ENCODE results near the gene UGP2. TPM values are rescaled to one million over a fixed set of nuclear protein-coding genes. Genes with fewer than 3 reads are reported as not detected.

The UGP2 gene
- total and polyA plus RNA-seq, 2 donors (not counting 1 experiment from before 2014, with no cell fraction given): 19.1 to 68.8 TPM

- intact Hi-C loops (cut with micrococcal nuclease): loop anchor here (10.0 kb wide), 1 partner anchor 788 kb away; no protein-coding TSS in a partner anchor
- H3K4me3 Mint-ChIP-seq: no peak overlapping the region
- Histone ChIP-seq H3K36me3 (replicated peaks in 1 of 2; ENCODE audit: control extremely low read depth in 1 of 2, control insufficient read depth in 1 of 2, extremely low read depth in 1 of 2, insufficient read depth in 2 of 2, low read length in 1 of 2) (peaks cover 8 to 31% of the 10 kb centered on the region in 2 experiments), H3K4me1 (ENCODE audit: control insufficient read depth in 2 of 2, insufficient read depth in 2 of 2, low read length in 2 of 2) (peaks cover 0 to 2% of the 10 kb centered on the region in 2 donors), H3K9ac (ENCODE audit: low read length) (no peak overlapping the region), H2AFZ (ENCODE audit: insufficient read depth, low read depth, low read length, poor library complexity, severe bottlenecking) (no peak overlapping the region), H3K4me2 (replicated peaks; ENCODE audit: low read depth, low read length, poor library complexity, severe bottlenecking) (no peak overlapping the region), H3K4me3 (ENCODE audit: control extremely low read depth in 1 of 5, extremely low read depth in 1 of 5, insufficient read depth in 1 of 5, low read depth in 2 of 5, low read length in 4 of 5) (no peak overlapping the region), H3K79me2 (ENCODE audit: control insufficient read depth, insufficient read depth, low read length) (peaks cover 6% of the 10 kb centered on the region), H3K9me3 (ENCODE audit: control extremely low read depth in 1 of 3, control insufficient read depth in 2 of 3, insufficient read depth in 1 of 3, low read length in 2 of 3) (no peaks in the 10 kb centered on the region), H3K27me3 (replicated peaks in 1 of 4; ENCODE audit: control extremely low read depth in 1 of 4, control insufficient read depth in 3 of 4, insufficient read depth in 4 of 4, low read length in 3 of 4) (no peaks in the 10 kb centered on the region), H4K20me1 (ENCODE audit: control insufficient read depth, insufficient read depth, low read length, poor library complexity, severe bottlenecking) (peaks cover 6% of the 10 kb centered on the region), H3K27ac (ENCODE audit: low read length in 2 of 2) (no peak overlapping the region)
- DNase-seq (no peak), ATAC-seq (ENCODE audit: low read depth) (no peak)
- peaks cover 10% of the 10 kb centered on the region for H3K4me1 Mint-ChIP-seq
- no peaks in the 10 kb centered on the region for H3K9me3 Mint-ChIP-seq (ENCODE audit: insufficient read depth)
- no peak overlapping the region for H3K27ac Mint-ChIP-seq
- WGBS (ENCODE audit: insufficient coverage): no CpG with 5 or more reads among the region's 1 CpG
- ChIA-PET POLR2A (no interaction called here), CTCF (interaction anchor here (1.3 to 8.0 kb wide), 5 partner anchors 13 to 173 kb away, joined by 3 to 178 read pairs (median 34); no protein-coding TSS in a partner anchor)
- TF ChIP-seq EZH2 (IDR thresholded peaks at IDR 0.05; ENCODE audit: borderline replicate concordance, insufficient read depth, low read depth, low read length, poor library complexity, severe bottlenecking): no peak
- TF ChIP-seq, protein P1, sequence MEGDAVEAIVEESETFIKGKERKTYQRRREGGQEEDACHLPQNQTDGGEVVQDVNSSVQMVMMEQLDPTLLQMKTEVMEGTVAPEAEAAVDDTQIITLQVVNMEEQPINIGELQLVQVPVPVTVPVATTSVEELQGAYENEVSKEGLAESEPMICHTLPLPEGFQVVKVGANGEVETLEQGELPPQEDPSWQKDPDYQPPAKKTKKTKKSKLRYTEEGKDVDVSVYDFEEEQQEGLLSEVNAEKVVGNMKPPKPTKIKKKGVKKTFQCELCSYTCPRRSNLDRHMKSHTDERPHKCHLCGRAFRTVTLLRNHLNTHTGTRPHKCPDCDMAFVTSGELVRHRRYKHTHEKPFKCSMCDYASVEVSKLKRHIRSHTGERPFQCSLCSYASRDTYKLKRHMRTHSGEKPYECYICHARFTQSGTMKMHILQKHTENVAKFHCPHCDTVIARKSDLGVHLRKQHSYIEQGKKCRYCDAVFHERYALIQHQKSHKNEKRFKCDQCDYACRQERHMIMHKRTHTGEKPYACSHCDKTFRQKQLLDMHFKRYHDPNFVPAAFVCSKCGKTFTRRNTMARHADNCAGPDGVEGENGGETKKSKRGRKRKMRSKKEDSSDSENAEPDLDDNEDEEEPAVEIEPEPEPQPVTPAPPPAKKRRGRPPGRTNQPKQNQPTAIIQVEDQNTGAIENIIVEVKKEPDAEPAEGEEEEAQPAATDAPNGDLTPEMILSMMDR (IDR thresholded peaks at IDR 0.05): no peak
- H3K27me3 Mint-ChIP-seq: no peaks in the 10 kb centered on the region
Observed at GRCh38 chr2:63862806-63863205, 21.1 kb downstream of the UGP2 start.

DNA sequence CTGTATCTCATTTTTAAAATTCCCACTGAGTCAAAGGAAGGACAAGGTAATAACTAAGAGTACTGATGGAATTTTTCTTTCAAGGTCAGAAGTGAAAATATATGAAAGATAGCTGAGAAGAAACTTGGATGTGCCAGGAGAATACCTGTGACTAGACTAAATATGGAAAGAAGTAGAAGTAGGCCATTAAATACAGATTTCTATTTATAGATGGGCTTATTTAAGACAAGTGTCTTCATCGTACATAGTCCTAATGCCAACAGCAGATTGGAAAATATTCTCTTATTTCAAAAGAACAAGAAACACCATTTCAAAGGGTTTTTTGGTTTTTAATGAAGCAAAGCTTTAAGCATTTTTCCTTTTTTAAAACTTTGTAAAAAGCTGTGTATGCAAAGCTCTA is 22.0 kb downstream of the UGP2 start:
- Mint-ChIP-seq H3K27me3 (no peaks in the 10 kb centered on the region), H3K4me1 (peaks cover 10% of the 10 kb centered on the region), H3K9me3 (ENCODE audit: insufficient read depth) (no peaks in the 10 kb centered on the region), H3K27ac (no peak overlapping the region), H3K4me3 (no peak overlapping the region)
- Histone ChIP-seq H3K27ac (ENCODE audit: low read length in 2 of 2) (no peak overlapping the region), H3K9me3 (ENCODE audit: control extremely low read depth in 1 of 3, control insufficient read depth in 2 of 3, insufficient read depth in 1 of 3, low read length in 2 of 3) (no peaks in the 10 kb centered on the region), H3K27me3 (replicated peaks in 1 of 4; ENCODE audit: control extremely low read depth in 1 of 4, control insufficient read depth in 3 of 4, insufficient read depth in 4 of 4, low read length in 3 of 4) (no peaks in the 10 kb centered on the region), H2AFZ (ENCODE audit: insufficient read depth, low read depth, low read length, poor library complexity, severe bottlenecking) (no peak overlapping the region), H3K9ac (ENCODE audit: low read length) (no peak overlapping the region), H3K4me3 (ENCODE audit: control extremely low read depth in 1 of 5, extremely low read depth in 1 of 5, insufficient read depth in 1 of 5, low read depth in 2 of 5, low read length in 4 of 5) (no peak overlapping the region), H3K4me1 (ENCODE audit: control insufficient read depth in 2 of 2, insufficient read depth in 2 of 2, low read length in 2 of 2) (peaks cover 0 to 2% of the 10 kb centered on the region in 2 donors), H3K36me3 (replicated peaks in 1 of 2; ENCODE audit: control extremely low read depth in 1 of 2, control insufficient read depth in 1 of 2, extremely low read depth in 1 of 2, insufficient read depth in 2 of 2, low read length in 1 of 2) (peaks cover 5 to 24% of the 10 kb centered on the region in 2 experiments), H3K79me2 (ENCODE audit: control insufficient read depth, insufficient read depth, low read length) (peaks cover 10% of the 10 kb centered on the region), H3K4me2 (replicated peaks; ENCODE audit: low read depth, low read length, poor library complexity, severe bottlenecking) (no peak overlapping the region), H4K20me1 (ENCODE audit: control insufficient read depth, insufficient read depth, low read length, poor library complexity, severe bottlenecking) (peaks cover 6% of the 10 kb centered on the region)
- TF ChIP-seq, protein P1 (IDR thresholded peaks at IDR 0.05): no peak
- TF ChIP-seq EZH2 (IDR thresholded peaks at IDR 0.05; ENCODE audit: borderline replicate concordance, insufficient read depth, low read depth, low read length, poor library complexity, severe bottlenecking): no peak
- intact Hi-C loops (cut with micrococcal nuclease): loop anchor here (10.0 kb wide), 1 partner anchor 789 kb away; no protein-coding TSS in a partner anchor
- ATAC-seq (ENCODE audit: low read depth) (no peak), DNase-seq (no peak)
- no CpG with 5 or more reads among the region's 1 CpG for WGBS (ENCODE audit: insufficient coverage)
- CTCF ChIA-PET: interaction anchor here (1.7 to 8.0 kb wide), 5 partner anchors 12 to 174 kb away, joined by 3 to 178 read pairs (median 34); no protein-coding TSS in a partner anchor
- POLR2A ChIA-PET: no interaction called here

All from B cell (primary cell).